Measurements from ENCODE around the gene SLC39A11.

The SLC39A11 gene

DNA sequence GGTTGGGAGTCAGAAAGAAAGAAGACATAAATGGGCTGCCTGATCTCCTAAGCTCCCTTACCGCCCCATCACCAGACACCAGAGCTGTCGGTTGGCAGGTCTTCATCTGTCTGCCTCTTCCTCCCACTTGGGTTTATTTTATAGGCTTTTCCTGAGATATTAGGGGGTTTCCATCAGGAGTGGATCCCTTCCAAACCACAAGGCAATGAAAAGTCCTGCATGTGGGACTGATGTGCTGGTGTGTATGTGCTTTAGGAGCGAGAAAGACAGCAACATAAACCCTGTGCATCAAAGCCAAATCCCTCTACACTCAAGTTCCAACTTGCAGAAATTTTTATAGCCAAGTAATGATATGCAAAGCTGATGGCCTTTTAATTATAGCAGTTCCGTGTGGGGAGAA lies 389.5 kb downstream of the SLC39A11 start:
- no peak for DNase-seq

DNA sequence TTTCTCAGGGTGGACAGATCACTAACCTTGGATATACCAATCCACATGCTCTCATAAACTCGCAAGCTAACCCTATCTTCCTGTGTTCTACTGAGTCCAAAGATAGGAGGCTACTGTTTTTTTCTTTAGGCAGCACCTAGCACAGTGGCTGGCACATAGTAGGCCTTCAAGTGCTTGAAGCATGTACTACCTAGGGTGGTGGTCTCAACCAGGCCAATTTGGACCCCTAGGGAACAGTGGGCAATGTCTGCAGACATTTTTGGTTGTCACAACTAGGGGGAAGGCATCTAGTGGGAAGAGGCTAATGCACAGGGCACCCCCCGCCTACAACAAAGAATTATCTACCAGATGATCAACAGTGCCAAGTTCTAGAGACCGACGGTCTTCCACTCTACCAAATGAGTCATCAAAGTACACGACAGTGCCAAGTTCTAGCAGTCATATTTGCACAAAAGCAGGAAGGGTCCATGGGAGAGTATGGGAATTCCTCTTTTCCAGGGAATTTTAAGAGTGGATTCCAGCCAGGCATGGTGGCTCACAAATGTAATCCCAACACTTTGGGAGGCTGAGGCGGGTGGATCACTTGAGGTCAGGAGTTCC lies 390.3 kb downstream of the SLC39A11 start:
- DNase-seq, result no peak

DNA sequence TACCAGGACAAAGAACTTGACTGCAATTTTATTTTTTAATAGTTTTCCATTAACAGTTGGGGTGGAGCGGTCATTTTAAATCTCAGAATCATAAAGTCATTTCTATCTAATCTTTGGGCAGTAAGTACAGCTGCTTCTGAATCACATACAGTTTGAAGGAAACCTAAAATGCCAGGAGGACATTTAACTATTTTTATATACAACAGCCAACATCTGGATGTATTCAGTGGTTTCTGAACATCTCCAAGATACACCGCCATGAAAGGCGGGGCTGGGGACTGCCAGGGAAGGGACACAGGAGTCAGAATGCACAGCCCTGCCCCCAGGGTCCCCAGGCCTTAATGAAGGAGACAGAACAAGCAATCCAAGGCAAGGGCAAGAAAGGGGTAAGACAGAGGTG lies 392.3 kb downstream of the SLC39A11 start:
- DNase-seq, result no peak

DNA sequence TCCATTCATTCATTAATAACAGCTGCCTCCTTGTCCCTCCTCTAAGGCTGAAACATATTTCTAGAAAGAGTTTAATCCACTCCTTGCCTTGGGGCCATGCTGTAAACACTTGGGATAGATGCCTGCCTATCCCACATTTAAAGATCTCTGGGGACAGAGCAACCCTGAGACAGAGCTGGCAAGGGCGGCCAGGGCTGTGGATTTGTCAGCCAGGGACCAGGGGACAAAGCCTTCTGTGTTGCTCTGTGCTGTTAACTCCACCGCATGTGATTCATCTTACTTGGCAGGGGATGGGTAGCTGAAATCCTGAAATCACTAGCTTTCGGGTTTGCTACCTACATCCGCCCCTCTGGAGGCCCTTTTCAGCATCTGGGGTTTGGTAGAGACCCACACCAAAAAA lies 392.9 kb downstream of the SLC39A11 start:
- no peak for DNase-seq

GRCh38 chr17:72697602-72698146 lies 394.8 kb downstream of the SLC39A11 start:
- no peak for DNase-seq

DNA sequence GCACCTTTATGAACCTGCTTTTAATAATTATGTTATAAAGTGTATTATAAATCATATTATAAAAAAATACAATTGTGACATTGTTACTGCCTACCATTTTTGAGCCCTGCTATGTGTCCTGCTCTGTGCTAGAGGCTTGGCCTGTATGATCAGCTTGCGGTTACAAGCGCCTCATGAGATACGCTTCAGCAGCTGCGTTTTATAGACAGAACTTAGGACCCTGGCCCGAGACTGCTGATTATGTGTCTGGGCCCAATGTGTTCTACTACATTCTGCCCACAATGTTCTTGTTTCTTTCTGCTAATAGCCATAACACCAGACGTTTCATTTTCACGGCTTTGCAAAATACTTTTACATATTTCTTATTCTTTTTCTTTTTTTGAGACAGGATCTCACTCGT lies 395.8 kb downstream of the SLC39A11 start:
- no peak for DNase-seq

DNA sequence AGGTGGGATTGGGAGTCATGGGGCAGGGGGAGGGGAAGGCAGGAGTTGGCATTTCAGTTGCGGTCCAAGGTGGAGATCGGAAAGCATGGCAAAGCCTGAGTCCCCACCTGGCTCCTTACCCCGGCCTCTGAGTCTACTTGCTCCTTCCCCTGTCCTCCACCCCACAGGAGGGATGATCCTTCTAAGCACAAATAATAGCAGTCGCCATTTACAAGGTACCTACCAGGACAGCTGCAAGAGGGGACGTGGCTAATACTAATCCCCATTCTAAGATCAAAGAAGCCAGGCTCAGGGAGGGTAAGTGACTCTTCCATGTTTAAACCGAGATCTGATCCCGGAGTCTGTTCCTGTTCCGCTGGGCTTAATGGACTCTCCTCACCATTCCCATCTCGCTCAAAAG lies 396.3 kb downstream of the SLC39A11 start:
- no peak for DNase-seq

DNA sequence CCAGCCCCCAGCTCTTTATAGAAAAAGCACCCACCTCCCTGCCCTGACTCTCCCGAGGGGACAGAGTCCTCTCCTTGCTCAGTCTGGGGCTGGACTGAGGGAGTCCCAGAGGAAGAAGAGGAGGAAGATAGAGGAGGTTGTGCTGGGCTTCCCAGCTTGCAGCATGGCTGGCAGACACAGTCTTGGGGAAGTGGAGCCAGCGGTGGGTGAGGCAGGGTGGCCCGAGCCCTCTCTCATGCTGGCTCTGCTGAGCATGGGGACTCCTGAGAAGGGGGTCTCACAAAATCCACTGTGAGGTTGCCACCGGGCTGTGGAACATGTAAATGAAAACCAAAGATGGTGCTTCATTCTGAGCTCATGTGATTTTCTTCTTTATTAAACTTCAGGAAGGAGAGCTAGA lies 398.5 kb downstream of the SLC39A11 start:
- DNase-seq, result no peak

GRCh38 chr17:72693151-72693878 lies 399.2 kb downstream of the SLC39A11 start:
- DNase-seq, result no peak

GRCh38 chr17:72692676-72693075 lies 399.8 kb downstream of the SLC39A11 start:
- no peak for DNase-seq

GRCh38 chr17:72691586-72691985 lies 400.9 kb downstream of the SLC39A11 start:
- DNase-seq, result no peak

DNA sequence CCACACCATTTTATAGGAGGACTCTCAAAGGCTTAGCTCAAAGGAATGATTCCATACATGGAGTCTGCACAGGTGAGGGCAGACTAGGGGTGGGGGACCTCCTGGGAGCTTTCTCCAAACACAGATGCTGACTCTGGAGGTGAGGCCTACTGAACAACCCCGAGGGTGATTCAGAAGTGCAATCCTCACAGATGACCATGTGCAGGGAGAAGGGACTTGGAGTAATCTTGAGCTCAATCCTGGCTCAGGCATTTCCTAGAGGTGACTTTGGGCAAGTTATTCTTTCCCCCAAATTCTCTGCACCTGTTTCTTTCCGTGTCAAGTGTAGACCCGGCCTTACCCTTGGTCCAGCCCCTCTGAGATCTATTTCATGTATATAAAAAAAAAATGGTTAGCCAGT lies 401.5 kb downstream of the SLC39A11 start:
- DNase-seq, result no peak

- no peak for DNase-seq
Measured at GRCh38 chr17:72687886-72688285, 404.6 kb downstream of the SLC39A11 start.

DNA sequence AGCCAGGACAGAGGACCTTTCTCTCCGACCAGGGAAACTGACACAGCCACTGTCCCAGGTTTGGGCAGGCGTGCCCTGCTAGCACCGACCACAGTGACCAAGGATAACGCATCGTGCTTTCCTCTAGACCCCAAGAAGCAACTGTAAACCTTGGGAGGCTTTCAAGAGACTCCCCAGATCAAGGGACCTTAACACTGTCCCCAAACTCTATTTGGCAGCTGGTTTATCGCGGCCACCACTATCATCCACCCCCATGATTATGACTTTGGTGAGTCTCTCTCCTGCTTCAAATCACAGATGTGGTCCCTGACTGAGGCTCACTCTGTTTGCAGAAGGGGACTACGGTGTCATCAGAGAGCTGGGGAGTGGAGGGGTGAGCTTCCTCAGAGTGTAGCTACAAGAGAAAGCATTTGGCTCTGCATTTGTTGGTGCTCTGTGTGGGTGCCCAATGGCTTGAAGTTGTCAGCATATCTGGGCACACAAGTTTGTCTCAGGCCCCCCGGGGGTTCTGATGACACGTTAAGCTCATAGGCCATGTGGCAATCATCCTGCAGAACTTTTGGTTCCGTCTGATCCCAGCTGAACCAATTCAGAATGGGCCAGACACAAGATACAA lies 408.0 kb downstream of the SLC39A11 start:
- DNase-seq, result no peak

- DNase-seq, result no peak
Measured at GRCh38 chr17:72683506-72684404, 408.7 kb downstream of the SLC39A11 start.

DNA sequence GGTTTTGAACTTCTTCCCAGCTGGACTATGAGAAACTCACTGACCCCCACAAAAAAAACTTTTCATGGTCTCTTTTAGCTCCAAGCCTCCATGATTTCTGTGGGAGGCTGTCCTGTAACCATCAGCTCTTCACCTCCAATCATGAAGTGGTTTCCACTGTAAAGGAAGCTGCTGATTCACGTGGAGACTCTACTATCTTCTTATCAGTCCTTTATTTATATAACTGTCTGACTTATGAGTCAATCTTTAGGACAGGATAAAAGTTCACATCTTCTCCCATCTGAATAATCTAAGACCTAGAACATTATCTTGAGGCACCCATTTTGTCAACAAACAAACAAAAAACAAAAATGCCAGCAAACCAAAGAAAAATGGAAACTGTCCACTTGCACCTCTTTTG lies 409.9 kb downstream of the SLC39A11 start:
- DNase-seq, result no peak

DNA sequence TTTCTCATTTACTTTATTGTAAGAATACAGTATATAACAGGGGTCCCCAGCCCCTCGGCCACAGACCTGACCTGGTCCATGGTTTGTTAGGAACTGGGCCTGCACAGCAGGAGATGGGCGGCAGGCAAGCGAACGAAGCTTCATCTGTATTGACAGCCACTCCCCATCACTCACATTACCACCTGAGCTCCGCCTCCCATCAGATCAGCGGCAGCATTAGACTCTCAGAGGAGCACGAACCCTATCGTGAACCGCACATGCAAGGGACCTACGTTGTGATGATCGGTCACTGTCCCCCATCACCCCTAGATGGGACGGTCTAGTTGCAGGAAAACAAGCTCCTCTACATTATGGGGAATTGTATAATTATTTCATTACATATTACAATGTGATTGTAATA lies 410.6 kb downstream of the SLC39A11 start:
- DNase-seq, result no peak

GRCh38 chr17:72677714-72678390 lies 414.6 kb downstream of the SLC39A11 start:
- DNase-seq, result no peak

GRCh38 chr17:72677108-72677507 lies 415.4 kb downstream of the SLC39A11 start:
- no peak for DNase-seq

- no peak for DNase-seq
Measured at GRCh38 chr17:72672729-72673128, 419.8 kb downstream of the SLC39A11 start.

- no peak for DNase-seq
Measured at GRCh38 chr17:72671016-72671415, 421.5 kb downstream of the SLC39A11 start.
